ENCODE results near the gene KCNH2.

Gene KCNH2

DNA sequence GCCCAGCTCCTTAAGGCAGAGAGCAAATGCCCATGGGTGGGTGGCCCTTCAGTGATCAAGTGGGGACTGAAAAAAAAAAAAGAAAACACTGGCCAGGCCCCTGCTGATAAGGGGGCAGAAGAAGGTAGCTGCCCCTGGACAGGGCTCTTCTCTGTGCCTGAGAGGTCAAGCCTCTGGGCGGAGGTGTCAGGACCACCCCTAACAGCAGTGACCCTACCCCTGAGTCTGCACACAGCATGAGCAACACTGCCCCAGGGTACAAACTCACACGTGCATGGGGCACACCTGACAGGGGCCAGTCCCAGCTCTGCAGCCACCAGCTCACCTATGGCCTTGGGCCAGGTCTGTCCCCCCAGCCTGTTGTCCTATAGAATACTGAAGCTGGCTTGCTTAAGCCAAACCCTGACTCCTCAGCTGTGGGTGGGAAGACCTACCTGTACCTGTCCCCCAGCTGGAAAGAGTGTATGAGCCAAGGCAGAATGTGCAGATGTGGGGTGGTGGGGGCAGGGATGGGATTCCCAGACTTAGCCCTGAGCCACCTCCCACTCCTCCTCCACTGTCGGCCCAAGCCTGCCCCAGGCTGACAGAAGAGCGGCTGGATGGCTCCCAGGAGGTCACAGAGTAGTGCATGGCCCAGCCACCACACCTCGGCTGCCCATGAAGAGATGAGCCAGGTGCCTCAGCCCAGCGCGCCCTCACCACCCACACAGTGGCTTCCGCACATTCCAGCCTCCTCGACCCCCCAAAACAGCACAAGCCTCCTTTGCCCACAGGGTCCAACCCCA lies 23.7 kb downstream of the KCNH2 start:
- TF ChIP-seq, protein P1, sequence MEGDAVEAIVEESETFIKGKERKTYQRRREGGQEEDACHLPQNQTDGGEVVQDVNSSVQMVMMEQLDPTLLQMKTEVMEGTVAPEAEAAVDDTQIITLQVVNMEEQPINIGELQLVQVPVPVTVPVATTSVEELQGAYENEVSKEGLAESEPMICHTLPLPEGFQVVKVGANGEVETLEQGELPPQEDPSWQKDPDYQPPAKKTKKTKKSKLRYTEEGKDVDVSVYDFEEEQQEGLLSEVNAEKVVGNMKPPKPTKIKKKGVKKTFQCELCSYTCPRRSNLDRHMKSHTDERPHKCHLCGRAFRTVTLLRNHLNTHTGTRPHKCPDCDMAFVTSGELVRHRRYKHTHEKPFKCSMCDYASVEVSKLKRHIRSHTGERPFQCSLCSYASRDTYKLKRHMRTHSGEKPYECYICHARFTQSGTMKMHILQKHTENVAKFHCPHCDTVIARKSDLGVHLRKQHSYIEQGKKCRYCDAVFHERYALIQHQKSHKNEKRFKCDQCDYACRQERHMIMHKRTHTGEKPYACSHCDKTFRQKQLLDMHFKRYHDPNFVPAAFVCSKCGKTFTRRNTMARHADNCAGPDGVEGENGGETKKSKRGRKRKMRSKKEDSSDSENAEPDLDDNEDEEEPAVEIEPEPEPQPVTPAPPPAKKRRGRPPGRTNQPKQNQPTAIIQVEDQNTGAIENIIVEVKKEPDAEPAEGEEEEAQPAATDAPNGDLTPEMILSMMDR (IDR thresholded peaks at IDR 0.05; ENCODE audit: control extremely low read depth, extremely low read depth, low read depth, missing control alignments), result no peak
- DNase-seq (ENCODE audit: extremely low spot score), result no peak
- ChIA-PET CTCF (interaction anchor here (0.7 to 2.1 kb wide), 6 partner anchors 8 to 78 kb away, joined by 3 to 7 read pairs (median 4); no protein-coding TSS in a partner anchor), POLR2A (no interaction called here)

DNA sequence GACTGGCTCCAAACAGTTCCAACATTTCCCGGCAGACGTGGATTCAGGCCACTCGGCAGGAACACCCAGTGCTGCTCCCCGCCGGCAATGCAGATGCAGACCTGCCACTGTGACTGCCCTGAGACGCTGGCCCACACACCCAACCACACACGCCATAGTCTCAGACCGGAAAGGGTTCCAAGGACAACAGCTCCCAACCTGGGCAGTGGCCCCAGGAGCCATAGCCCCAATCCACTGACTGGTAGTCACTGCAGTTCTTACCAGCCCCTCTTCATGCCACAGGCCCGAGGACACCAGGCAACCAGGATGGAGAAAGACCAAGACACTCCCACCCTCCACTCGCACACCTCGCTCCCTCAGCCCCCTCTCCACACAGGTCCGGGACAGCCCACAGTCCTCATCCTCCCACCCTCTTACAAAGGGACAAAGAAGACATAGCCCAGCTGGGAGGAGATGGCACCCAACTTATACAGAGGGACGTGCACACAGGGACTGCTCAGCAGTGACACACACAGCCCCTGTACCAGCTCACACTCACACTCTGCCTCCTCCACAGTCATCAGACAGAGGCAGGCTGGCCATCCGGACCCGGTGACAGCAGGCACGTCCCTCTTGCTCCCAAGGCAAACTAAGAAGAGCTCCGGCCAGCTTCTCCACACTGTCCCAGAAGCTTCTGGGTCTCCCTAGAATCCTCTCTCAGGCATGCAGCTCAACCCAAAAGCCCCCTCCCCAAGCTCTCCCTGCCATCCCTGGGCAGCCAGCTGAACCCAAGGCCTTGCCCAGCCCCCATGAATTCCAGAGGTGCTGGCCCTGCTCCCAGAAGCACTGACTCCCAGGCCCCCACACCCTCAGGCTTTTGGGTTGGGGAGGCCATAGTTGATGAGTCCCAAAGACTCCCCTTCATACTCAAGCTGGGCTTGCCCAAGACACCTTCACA lies 24.8 kb downstream of the KCNH2 start:
- DNase-seq (ENCODE audit: extremely low spot score), result no peak
- CTCF ChIA-PET, result interaction anchor here (0.7 to 2.1 kb wide), 6 partner anchors 9 to 77 kb away, joined by 3 to 7 read pairs (median 3); no protein-coding TSS in a partner anchor
- POLR2A ChIA-PET, result no interaction called here
- TF ChIP-seq, protein P1 (IDR thresholded peaks at IDR 0.05; ENCODE audit: control extremely low read depth, extremely low read depth, low read depth, missing control alignments), result no peak

DNA sequence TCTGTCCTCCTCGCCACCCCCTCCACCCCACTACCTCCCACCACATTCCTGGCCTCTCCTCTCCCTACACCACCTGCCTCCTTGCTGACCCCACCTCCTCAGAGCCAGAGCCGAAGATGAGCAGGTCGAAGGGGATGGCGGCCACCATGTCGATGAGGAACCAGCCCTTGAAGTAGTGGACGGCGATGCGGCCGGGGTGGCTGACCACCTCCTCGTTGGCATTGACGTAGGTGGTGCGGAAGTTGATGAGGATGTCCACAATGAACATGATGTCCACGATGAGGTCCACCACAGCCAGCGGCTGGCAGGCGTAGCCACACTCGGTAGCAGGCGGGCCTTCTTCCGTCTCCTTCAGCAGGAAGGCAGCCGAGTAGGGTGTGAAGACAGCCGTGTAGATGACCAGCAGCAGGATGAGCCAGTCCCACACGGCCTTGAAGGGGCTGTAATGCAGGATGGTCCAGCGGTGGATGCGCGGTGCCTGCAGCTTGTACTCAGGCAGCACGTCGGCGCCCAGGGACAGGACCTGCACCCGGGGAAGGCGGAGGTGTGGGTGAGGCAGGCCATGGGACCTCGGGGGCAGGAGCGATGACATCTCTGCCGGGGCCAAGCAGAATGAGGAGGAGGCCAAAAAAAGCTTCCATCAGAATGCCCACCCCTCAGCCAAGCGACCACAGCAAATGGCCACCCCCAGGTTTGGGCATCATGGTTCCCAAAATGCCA lies 25.6 kb downstream of the KCNH2 start:
- ChIA-PET CTCF (interaction anchor here (1.2 to 1.4 kb wide), 2 partner anchors 11 to 58 kb away, joined by 3 read pairs; no protein-coding TSS in a partner anchor), POLR2A (no interaction called here)
- TF ChIP-seq, protein P1 (IDR thresholded peaks at IDR 0.05; ENCODE audit: control extremely low read depth, extremely low read depth, low read depth, missing control alignments), result no peak
- no peak for DNase-seq (ENCODE audit: extremely low spot score)

DNA sequence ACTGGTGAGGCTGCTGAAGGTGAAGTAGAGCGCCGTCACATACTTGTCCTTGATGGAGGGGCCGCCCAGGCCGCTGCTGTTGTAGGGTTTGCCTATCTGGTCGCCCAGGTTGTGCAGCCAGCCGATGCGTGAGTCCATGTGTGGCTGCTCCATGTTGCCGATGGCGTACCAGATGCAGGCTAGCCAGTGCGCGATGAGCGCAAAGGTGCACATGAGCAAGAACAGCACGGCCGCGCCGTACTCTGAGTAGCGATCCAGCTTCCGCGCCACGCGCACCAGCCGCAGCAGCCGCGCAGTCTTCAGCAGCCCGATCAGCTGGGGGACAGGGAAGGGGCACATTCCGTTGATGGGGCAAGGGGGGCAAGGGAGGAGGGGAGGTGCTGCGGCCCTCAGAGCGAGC lies 26.6 kb downstream of the KCNH2 start:
- POLR2A ChIA-PET, result no interaction called here
- no peak for DNase-seq (ENCODE audit: extremely low spot score)
- CTCF ChIA-PET, result interaction anchor here (1.4 kb wide), 1 partner anchor 12 kb away, joined by 3 read pairs; no protein-coding TSS in a partner anchor
- TF ChIP-seq, protein P1 (IDR thresholded peaks at IDR 0.05; ENCODE audit: control extremely low read depth, extremely low read depth, low read depth, missing control alignments), result no peak

DNA sequence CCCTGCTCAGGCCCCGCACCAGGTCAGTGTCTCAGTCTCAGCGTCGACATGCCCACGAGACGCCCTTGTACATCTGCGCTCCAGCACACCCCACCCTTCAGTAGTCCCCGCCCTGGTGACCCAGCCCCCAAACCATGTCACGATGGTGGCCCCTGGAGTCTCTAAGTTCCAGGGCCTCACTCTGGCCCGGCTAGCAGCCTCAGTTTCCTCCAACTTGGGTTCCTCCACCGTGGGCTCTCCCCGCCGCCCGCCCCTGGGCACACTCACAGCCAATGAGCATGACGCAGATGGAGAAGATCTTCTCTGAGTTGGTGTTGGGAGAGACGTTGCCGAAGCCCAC lies 27.0 kb downstream of the KCNH2 start:
- TF ChIP-seq, protein P1 (IDR thresholded peaks at IDR 0.05; ENCODE audit: control extremely low read depth, extremely low read depth, low read depth, missing control alignments), result no peak
- DNase-seq (ENCODE audit: extremely low spot score), result no peak
- POLR2A ChIA-PET, result no interaction called here
- CTCF ChIA-PET, result interaction anchor here (1.4 kb wide), 1 partner anchor 12 kb away, joined by 3 read pairs; no protein-coding TSS in a partner anchor

All from GM10248 (cell line).